Prostate gland (tissue), 2 donors: Measurements from ENCODE around the gene KRT6B. TPM values are rescaled to one million over a fixed set of nuclear protein-coding genes. Genes with fewer than 3 reads are reported as not detected.
A peak's percentile ranks its signal among the peaks of the same experiment; 100 is the strongest.

Experiments used
- DNase-seq: peaks from one replicate; pipeline ENCODE4 v3.0.0-alpha.2; 2019; ENCODE audit warnings: low spot score
- H3K27ac ChIP-seq, 2 donors: fragments of 200-600 bp; sonication (generic); 2 replicates each; pipeline ENCODE4 v1.5.1; 2017 to 2019
- H3K27me3 ChIP-seq: fragments of 200-600 bp; sonication (generic); replicated peaks from 2 replicates; pipeline ENCODE4 v1.5.1; 2019; ENCODE audit not compliant: insufficient read depth
- H3K36me3 ChIP-seq, 2 donors: fragments of 200-600 bp; sonication (generic); 1 replicate in 1 of 2; 2 replicates in 1 of 2; pipeline versions ENCODE4 v1.5.1 to v1.8.1; 2017 to 2019
- H3K4me1 ChIP-seq: fragments of 200-600 bp; sonication (generic); replicated peaks from 2 replicates; pipeline ENCODE4 v1.5.1; 2019
- H3K4me3 ChIP-seq, 2 donors: fragments of 200-600 bp; sonication (generic); 2 replicates each; pipeline ENCODE4 v1.5.1; 2017 to 2019
- H3K9me3 ChIP-seq: fragments of 200-600 bp; sonication (generic); 2 replicates; pipeline ENCODE4 v1.5.1; 2017
- POLR2A ChIP-seq: fragments of 450-650 bp; IDR thresholded peaks from one replicate; pipeline ENCODE4 v1.6.1; 2016; ENCODE audit warnings: antibody characterized with exemption, mild to moderate bottlenecking
- POLR2AphosphoS5 ChIP-seq: sonication (generic); formaldehyde crosslinking; IDR thresholded peaks from one replicate; pipeline ENCODE4 v1.6.1; 2017; ENCODE audit warnings: antibody characterized with exemption
- WGBS: methylation state at CpG from one replicate; pipeline ENCODE4 v1.1.5; 2018; 5-methylcytosine and 5-hydroxymethylcytosine counted together
- intact Hi-C: fragments of 100-400 bp; cut with DNase I; formaldehyde crosslinking; loops from one replicate; pipeline ENCODE4 v1.14.2; 2022
- total RNA-seq, 2 donors: library from RNA; depleted of rRNA; stranded (reverse); fragments of >200 nt; gene quantifications; one replicate each; pipeline ENCODE4 v1.1.0, GENCODE V29; 2016
- TF ChIP-seq, protein P1 (sequence below), 4 experiments: fragments of 200-600 bp in 2 of 4; fragments of 450-650 bp in 2 of 4; sonication (generic) in 2 of 4; IDR thresholded peaks; 1 replicate in 3 of 4; 2 replicates in 1 of 4; pipeline ENCODE4 v1.5.1; 2016 to 2019; ENCODE audit warnings: antibody characterized with exemption in 4 of 4, mild to moderate bottlenecking in 2 of 4, moderate library complexity in 2 of 4

Gene KRT6B
- total RNA-seq, 2 donors from 2014 or later = 0.40 to 0.87 TPM

DNA sequence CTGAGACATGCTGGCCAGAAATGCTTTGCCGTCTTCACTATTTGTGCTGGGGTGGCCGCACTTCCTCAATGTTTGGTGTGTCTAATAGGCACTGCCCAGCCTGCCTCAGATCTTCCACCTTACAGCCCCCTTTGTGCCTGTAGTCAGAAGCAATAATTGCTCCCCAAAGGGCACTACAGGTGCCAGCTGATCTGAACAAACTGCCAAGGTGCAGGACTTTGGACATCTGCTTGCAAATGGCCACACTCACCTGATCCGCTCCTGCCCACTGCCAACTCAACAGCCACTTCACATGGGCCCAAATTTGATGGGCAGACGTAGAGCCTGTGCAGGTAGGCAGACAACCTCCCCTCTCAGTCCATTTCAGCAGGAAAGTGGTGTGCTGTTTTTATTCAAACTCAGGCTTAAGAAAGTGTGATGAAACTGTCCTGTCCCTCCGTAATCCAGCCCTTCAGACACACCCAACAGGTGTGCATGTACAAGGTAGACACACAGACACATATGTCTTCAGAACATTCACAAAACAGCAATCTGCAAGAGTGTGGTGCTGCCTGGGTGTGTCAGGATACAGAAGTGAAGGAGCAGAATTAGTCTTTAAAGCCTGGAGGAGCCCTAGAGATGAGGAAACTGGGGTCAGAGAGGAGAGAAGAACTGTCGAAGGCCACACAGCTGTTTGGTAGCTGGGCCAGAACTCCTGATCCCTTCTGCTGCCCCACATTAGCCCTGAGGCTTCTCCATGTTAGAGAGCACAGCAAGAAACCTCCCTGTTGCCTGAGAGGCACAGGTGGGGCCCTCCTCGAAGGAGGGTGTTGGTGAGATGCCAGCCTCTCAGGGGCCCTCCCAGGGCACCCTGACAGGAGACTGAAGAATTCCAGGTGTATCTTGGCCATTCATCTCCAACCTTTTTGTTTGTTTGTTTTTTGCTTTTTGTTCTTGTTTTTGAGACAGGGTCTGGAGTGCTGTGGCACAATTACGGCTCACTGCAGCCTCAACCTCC, 13.3 kb downstream of the KRT6B start:
- no peak for DNase-seq
- TF ChIP-seq POLR2AphosphoS5 (no peak), POLR2A (no peak)
- TF ChIP-seq, protein P1, sequence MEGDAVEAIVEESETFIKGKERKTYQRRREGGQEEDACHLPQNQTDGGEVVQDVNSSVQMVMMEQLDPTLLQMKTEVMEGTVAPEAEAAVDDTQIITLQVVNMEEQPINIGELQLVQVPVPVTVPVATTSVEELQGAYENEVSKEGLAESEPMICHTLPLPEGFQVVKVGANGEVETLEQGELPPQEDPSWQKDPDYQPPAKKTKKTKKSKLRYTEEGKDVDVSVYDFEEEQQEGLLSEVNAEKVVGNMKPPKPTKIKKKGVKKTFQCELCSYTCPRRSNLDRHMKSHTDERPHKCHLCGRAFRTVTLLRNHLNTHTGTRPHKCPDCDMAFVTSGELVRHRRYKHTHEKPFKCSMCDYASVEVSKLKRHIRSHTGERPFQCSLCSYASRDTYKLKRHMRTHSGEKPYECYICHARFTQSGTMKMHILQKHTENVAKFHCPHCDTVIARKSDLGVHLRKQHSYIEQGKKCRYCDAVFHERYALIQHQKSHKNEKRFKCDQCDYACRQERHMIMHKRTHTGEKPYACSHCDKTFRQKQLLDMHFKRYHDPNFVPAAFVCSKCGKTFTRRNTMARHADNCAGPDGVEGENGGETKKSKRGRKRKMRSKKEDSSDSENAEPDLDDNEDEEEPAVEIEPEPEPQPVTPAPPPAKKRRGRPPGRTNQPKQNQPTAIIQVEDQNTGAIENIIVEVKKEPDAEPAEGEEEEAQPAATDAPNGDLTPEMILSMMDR (IDR thresholded peaks at IDR 0.05) = no peak
- WGBS = 82% methylated on average over 8 of the region's 8 CpGs
- Histone ChIP-seq H3K27me3 (no peaks in the 10 kb centered on the region), H3K4me1 (no peaks in the 10 kb centered on the region), H3K27ac (no peak overlapping the region), H3K9me3 (no peaks in the 10 kb centered on the region), H3K4me3 (no peak overlapping the region), H3K36me3 (no peaks in the 10 kb centered on the region)
- intact Hi-C loops = no loop called here

DNA sequence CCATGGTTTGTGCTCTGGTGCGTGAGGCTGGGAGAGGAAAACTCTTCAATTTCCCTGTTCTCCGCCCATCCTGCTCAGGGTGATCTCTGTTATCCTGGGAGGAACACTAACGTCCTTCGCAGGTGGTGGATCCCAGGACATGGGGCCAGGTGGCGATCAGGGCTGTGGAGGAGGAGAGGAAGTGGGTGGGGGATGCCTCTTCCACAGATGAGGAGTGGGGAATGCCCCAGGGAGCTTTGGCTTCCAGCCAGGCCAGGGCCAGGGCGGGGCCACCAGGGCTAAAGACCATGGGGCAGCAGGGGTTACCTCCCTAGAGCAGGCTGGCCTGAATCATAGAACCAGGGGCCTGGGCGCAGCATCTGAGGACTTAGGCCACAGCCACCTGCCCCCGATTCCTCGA, 14.4 kb downstream of the KRT6B start:
- H3K4me1 ChIP-seq = no peaks in the 10 kb centered on the region
- no peaks in the 10 kb centered on the region for H3K9me3 ChIP-seq
- WGBS = 81% methylated on average over 9 of the region's 9 CpGs
- no peaks in the 10 kb centered on the region for H3K27me3 ChIP-seq
- TF ChIP-seq, protein P1 (IDR thresholded peaks at IDR 0.05) = no peak
- TF ChIP-seq POLR2AphosphoS5 = no peak
- TF ChIP-seq POLR2A = no peak
- no peak for DNase-seq
- no peaks in the 10 kb centered on the region for H3K36me3 ChIP-seq
- no peak overlapping the region for H3K4me3 ChIP-seq
- intact Hi-C loops = no loop called here
- no peak overlapping the region for H3K27ac ChIP-seq

DNA sequence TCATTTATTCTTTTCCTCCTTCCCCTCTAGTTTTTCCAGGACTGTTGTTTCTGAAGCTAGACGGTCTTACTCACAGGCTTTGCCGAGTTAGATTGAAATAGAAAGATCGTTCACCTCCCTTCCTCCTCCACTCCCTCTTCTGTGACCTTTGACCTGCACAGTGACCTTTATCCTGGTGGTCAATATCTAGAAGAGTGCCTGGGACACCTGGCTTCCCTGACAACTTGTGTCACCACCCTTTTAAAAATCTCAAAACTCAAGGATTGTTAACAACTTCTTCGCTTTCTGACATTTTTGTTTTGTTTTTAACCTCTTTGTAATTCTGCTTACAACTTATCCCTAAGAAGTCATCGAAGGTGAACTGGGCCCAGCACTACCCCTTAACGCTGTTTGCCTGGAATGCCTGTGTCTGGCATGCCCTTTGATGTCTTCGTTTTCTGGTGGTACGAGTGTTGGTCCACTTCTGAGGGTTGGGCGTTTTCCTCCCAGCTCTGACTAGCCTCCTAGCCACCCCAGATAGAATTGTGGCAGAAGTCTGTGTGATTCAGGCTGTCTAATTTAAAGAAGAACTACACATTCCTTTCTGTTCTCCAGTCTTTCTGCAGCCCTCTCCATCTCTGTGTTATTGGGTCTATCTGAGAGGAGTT, 15.0 kb downstream of the KRT6B start:
- no peak overlapping the region for H3K4me3 ChIP-seq
- no peak overlapping the region for H3K27ac ChIP-seq
- H3K9me3 ChIP-seq = no peaks in the 10 kb centered on the region
- H3K4me1 ChIP-seq = no peaks in the 10 kb centered on the region
- TF ChIP-seq POLR2A (no peak), POLR2AphosphoS5 (no peak)
- TF ChIP-seq, protein P1 (IDR thresholded peaks at IDR 0.05) = no peak
- intact Hi-C loops = no loop called here
- no peak for DNase-seq
- no peaks in the 10 kb centered on the region for H3K36me3 ChIP-seq
- WGBS = 75% methylated on average over 9 of the region's 9 CpGs
- no peaks in the 10 kb centered on the region for H3K27me3 ChIP-seq

DNA sequence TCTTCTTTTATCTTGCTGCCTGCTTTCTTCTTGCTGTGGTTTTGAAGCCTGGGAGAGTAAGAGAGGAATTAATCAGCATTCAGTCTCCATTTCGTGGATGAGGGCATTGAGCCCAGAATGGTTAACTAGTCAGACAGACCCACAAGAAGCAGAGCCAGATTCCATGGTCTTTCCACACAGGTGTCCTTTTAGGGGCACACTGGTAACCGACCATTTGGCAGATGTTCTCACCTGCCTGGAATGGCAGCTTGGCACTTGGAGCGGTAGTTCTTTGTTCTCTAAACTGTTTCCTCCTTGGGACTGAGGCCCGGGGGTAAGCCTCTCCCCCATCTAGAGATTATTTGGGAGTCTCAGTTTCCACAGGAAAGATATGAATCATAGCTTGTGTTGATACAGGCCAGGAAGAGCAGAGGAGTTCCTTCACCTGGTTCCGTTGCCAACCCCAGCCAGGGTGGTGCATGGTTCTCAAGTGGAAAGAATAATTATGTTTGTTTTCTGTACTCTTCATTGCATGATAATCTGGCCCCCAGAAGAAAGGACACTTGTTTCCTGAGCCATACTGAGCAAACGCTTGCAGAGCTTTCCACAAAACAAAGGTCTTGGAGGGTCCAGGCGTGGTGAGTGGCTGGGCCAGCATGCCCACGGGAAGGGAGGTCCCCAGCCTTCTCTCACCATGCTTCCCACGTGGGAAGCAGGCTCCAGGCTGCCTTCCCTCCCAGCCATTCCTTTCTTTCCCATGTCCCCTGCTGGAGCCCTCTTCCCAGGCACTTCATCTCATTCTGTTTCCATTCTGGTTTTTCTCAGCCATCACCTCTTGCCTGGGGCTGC, 15.7 kb downstream of the KRT6B start:
- Histone ChIP-seq H3K36me3 (no peaks in the 10 kb centered on the region), H3K9me3 (no peaks in the 10 kb centered on the region), H3K27ac (no peak overlapping the region), H3K27me3 (no peaks in the 10 kb centered on the region), H3K4me1 (no peaks in the 10 kb centered on the region), H3K4me3 (no peak overlapping the region)
- WGBS = 38% methylated on average over 9 of the region's 9 CpGs
- intact Hi-C loops = no loop called here
- peak; percentile 57 for DNase-seq
- peak; percentile 46 for TF ChIP-seq POLR2AphosphoS5
- TF ChIP-seq POLR2A = no peak

DNA sequence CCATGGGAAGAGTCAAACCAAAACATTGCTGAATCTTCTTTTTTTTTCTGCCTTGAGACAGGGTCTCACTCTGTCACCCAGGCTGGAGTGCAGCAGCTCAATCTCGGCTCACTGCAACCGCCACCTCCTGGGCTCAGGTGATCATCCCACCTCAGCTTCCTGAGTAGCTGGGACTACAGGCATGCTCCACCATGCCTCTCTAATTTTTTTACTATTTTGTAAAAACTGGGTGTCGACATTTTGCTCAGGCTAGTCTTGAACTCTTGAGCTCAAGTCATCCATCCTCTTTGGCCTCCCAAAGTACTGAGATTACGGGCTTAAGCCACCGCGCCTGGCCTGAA, 16.3 kb downstream of the KRT6B start:
- 55% methylated on average over 6 of the region's 6 CpGs for WGBS
- DNase-seq = no peak
- intact Hi-C loops = no loop called here
- TF ChIP-seq POLR2A (no peak), POLR2AphosphoS5 (no peak)
- TF ChIP-seq, protein P1 (IDR thresholded peaks at IDR 0.05) = no peak
- H3K27ac ChIP-seq = no peak overlapping the region
- H3K27me3 ChIP-seq = no peaks in the 10 kb centered on the region
- H3K9me3 ChIP-seq = no peaks in the 10 kb centered on the region
- no peaks in the 10 kb centered on the region for H3K36me3 ChIP-seq
- H3K4me1 ChIP-seq = no peaks in the 10 kb centered on the region
- H3K4me3 ChIP-seq = no peak overlapping the region
